Kidney capillary endothelial cell (primary cell): Measurements from ENCODE around the gene TMEM248.
A peak's percentile ranks its signal among the peaks of the same experiment; 100 is the strongest.
"Not testable (repeated sequence)": the region's sequence is repeated elsewhere in the genome, so short reads cannot be mapped to it uniquely, and the experiment has no call there.

Experiments used
- DNase-seq: peaks from one replicate; pipeline ENCODE4 v3.0.0-alpha.2; 2018; ENCODE audit warnings: low spot score

TMEM248 gene

GRCh38 chr7:66908598-66908997 is 12.4 kb upstream of the TMEM248 start:
- not testable (repeated sequence) for DNase-seq

DNA sequence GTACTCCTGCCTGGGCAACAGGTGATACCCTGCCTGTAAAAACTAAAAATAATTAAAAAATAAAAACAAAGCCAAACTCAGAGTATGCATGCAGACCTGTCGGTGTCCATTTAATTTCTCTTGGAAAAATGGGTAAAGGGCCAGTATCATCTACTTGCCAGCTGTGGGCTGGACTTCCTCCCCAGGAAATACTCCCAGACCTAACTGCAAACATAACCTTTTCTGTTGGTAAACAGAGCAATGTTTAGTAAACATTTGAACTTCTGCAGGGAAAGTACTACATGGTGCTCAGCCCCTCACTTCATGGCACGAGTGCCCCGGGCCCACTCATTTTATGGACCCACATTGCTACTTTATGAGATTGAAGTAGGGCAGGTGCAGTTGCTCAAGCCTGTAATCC is 10.2 kb upstream of the TMEM248 start:
- DNase-seq: no peak

DNA sequence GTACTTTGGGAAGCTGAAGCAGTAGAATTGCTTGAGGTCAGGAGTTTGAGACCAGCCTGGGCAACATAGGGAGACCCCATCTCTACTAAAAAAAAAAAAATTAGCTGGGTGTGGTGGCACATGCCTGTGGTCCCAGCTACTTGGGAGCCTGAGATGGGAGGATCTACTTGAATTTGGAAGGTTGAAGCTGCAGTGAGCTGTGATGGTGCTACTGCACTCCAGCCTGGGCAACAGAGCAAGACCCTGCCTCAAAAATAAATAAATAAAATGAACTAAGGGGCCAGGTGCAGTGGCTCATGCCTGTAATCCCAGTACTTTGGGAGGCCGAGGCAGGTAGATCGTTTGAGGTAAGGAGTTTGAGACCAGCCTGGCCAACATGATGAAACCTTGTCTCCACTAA is 9.8 kb upstream of the TMEM248 start:
- DNase-seq: not testable (repeated sequence)

- no peak for DNase-seq
Observed at GRCh38 chr7:66912195-66912594, 8.8 kb upstream of the TMEM248 start.

- no peak for DNase-seq
Observed at GRCh38 chr7:66913118-66914037, 7.6 kb upstream of the TMEM248 start.

DNA sequence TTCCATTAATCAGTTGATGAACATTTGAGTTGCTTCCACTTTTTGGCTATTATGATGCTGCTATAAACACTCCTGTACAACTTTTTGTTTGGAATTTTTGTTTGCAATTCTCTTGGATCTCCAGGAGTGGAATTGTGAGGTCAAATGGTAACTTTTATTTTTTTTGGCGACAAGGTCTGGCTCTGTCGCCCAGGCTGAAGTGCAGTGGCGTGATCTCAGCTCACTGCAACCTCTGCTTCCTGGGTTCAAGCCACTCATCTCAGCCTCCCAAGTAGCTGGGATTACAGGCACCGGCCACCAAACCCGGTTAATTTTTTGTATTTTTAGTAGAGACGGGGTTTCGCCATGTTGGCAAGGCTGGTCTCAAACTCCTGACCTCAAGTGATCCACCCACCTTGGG is 3.1 kb upstream of the TMEM248 start:
- DNase-seq: not testable (repeated sequence)

DNA sequence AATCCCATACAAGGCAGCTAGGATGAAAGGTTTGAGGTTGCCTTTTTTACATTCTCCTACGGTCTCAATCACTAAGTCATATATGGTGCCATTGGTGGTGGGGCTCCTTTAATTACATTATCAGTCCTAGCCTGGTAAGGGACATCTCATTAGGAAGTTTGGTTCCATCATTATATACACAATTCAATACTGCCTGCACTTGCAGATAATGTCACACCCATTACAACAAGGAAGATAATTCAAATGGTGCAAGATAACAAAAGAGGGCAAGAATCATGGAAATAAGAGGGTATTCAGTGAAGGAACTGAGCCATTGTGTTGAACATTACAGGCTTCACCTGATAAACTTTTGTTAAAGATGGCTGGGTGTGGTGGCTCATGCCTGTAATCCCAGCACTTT is 1.7 kb upstream of the TMEM248 start:
- DNase-seq: no peak

- no peak for DNase-seq
Observed at GRCh38 chr7:66919704-66920103, 1.3 kb upstream of the TMEM248 start.

- no peak for DNase-seq
Observed at GRCh38 chr7:66920256-66920655, 769 bp upstream of the TMEM248 start.

DNA sequence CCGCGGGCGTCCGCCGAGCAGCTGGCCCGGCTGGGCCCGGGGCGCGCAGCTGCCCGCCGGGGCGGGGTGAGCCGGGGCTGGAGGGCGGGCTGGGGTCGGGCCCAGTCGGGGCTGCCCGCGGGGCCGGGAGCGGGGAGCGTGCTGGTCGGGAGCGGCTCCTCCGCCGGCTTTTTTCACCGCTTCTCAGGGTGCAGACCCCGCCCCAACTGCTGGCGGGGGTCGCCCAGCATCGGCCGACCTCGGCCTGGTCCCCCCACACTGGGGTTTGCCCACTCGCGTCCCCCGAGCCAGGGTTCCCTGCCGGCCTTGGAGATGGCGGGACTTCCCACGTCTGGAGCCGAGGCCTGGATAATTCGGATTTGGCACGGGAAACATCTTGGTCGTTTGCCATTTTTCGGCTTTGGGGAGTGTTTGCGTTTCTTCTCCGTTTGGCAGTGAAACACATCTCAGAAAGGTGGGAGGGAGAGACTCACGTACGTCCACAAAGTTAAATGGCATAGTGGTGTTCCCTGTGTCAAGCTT is 432 bp downstream of the TMEM248 start:
- peak; percentile 15 for DNase-seq

DNA sequence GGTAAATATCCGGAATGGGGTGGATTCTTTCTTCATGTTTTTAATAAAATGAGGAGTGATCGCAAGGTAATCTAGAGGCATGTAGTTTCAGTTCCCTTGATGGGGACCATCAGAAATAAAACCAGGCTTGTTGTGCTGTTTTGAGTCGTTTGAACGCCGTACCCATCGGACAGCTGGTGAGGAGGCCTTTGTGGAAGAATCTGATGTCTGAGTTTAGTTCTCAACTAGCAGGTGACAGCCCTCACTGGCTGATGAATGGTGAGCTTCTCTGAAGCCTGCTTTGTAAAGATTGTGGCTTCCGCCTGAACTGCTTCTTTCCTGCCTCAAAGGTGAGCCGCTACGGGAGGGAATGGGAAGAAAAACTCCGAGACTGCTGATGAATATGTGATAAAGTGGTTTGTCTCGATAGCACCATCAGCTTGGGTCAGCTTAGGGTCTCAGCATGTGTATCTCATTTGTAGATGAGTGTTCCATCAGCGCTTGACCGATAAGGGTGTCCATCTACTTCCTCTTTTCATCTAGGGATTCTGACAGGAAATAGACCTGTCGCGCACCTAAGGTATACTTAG is 977 bp downstream of the TMEM248 start:
- peak; percentile 18 for DNase-seq

DNA sequence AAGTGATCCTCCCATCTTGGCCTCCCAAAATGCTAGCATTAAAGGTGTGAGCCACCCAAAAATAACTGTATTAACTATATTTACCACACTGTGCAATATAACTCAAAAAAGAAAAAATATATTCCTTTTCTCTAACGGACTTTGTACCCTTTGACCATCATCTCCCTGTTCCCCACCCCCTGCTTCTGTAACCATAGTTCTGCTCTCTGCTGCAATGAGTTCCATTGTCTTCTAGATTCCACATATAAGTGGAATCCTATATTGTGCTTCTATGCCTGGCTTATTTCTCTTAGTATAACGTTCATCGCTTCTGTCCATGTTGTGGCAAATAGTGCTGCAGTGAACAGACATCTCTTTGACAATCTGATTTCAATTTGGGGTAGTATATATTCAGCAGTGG is 4.2 kb downstream of the TMEM248 start:
- no peak for DNase-seq

- DNase-seq: no peak
Observed at GRCh38 chr7:66927348-66927948, 6.4 kb downstream of the TMEM248 start.

DNA sequence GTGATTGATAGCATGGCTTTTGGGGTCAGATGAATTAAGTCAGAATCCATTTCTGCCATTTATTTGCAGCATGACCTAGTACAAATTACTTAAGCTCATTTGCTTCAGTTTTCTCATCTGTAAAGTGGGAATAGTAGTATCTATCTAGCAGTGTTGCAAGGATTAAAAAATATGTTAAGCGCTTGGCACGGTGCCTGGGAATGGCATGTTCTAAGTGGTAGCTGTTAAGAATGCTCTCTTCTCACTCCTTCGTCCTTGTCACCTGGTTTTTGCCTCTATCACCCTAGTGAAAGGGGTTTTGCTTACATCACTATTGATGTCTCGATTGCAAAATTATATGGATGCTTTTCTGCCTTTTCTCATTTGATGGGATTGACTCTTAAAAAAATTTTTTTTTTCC is 7.4 kb downstream of the TMEM248 start:
- DNase-seq: no peak

- DNase-seq: no peak
Observed at GRCh38 chr7:66929165-66929564, 8.1 kb downstream of the TMEM248 start.

DNA sequence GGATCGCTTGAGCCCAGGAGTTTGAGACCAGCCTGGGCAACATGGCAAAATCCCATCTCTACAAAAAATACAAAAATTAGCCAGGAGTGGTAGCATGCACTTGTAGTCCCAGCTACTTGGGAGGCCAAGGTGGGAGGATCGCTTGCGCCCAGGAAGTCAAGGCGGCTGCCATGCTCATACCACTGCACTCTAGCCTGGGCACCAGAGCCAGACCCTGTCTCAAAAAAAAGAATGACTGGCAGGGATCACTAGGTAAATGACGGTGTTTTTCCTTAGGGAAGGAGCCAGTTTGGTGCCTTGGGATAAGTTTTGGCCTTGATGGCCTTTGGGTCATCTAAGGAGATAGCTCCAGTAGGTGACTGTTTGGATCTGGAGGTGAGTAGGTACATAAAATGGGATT is 8.9 kb downstream of the TMEM248 start:
- DNase-seq: no peak

GRCh38 chr7:66930341-66930740 is 9.3 kb downstream of the TMEM248 start:
- no peak for DNase-seq

DNA sequence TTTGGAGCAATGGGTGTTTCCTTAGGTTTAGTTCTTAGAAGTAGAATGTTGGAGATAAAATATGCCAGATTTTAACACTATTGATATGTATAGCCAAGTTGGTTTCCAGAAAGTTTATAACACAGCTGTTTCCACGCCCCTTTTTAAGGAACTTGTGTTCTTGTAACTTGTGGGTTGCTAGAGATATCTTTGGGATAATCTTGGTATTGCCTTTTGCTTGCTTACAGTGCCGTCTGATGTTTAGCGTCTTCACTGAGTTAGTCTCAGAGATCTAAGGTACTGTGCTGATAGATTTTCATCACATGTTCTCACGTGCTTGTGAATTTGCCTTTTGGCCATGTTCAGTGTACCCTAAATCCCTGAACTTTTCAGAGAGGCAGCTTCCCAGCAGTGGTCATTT is 12.4 kb downstream of the TMEM248 start:
- no peak for DNase-seq

DNA sequence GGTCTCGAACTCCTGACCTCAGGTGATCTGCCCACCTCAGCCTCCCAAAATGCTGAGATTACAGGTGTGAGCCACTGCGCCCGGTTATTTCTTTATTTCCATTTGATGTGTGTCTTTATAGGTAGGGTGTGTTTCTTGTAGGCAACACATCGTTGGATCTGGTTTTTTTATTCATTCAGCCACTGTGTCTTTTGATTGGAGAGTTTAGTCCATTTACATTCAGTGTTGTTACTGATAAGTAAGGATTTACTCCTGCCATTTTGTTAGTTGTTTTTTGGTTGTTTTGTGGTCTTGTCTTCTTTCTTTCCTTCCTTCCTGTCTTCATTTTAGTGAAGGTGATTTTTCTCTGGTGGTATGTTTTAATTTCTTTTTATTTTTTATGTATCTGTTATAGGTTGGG is 16.9 kb downstream of the TMEM248 start:
- DNase-seq: no peak

DNA sequence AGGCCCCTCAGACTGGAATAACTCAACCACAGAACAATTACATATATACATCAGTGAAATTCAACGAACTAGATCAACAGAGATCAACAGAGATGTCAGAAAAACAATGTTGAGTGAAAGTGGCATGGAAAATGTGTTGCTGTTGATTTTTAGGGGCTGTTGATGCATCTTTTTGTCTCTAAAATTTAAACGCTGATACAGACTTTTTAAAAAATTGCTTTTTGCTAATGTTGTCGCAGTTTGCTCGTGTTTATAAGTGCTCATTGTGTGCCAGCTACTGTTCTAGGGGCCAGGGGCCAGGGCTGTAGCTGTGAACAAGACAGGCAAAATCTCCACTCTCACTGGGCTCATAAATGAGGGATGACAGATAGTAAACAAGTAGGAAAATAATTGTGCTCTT is 18.3 kb downstream of the TMEM248 start:
- DNase-seq: no peak

DNA sequence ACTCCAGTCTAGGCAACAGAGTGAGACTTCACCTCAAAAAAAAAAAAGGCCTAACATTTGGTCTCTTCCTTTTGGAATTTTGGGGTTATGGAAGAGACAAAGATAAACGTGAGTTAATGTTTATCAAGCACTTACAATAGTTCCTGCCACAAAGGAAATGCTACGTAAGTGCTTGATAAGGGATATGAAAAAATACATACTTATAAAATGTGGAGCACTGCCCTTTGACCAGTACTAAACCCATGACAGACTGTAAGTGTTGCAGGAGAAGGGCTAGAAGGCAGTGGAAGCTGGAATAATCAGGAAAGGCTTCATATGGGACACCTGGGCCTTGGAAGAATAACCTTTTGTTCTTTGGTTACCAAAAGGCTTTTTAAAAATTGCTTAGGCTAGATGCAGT is 25.5 kb downstream of the TMEM248 start:
- no peak for DNase-seq

- DNase-seq: no peak
Observed at GRCh38 chr7:66948480-66949109, 27.6 kb downstream of the TMEM248 start.

DNA sequence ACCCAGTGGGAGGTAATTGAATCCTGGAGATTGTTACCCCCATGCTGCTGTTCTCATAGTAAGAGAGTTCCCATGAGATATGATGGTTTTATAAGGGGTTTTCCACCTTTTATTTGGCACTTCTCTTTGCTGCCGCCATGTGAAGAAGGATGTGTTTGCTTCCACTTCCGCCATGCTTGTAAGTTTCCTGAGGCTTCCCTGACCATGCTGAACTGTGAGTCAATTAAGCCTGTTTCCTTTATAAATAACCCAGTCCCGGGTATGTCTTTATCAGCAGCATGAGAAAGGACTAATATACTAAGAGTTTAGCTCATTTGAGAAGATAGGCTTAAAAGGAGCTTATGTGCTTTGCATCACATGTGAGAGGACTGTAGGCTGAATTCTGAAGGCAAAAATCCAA is 29.3 kb downstream of the TMEM248 start:
- peak; percentile 17 for DNase-seq
